ENCODE measurements around the gene CLPSL2. TPM values are rescaled to one million over a fixed set of nuclear protein-coding genes. Genes with fewer than 3 reads are reported as not detected.

Gene CLPSL2, protein sequence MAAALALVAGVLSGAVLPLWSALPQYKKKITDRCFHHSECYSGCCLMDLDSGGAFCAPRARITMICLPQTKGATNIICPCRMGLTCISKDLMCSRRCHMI
- total RNA-seq = not detected in 2 replicates

DNA sequence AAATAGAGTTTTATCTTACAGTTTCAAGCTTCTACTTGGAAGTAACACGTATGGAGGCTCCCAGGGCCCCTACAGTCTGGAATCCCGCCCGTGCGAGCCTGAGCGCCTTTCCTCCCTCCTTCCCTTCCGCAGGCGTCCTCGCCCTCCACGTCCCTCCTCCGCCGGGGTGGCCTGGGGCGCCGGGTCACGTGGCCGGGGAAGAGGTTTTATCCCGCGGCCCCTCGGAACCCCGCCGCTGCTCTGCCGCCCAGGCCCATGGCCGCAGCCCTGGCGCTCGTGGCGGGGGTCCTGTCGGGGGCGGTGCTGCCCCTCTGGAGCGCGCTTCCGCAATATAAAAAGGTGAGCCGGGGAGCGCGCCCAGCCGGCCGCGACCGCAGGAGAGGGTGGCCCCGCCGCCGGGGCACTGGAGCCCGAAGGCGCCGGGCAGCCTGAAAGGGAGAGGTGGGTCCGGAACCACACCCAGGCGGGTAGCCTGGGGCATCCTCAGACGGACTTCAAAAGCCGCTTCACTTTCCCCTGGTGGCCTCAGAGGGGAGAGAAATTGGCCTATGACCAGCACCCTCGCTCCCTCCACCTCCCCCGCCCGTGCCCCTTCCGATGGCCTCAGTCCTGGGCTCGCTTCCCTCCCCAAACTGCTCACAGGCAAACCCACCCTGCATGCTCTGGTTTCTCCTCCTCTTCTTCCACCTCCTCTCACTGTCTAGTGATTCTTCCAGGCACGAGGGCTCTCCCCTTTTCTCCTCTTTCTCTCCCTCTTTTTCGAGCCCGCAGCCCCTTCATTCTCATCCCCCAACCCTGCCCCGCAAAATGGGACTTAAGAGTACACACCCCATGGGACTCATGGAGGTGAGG, at the start of gene CLPSL2:
Gene CLPSL2 (plus strand): TSS at position 235 of the 852 bp plus-strand sequence. CDS start 21 bp downstream, at position 256.
- Histone ChIP-seq H3K4me3 (ENCODE audit: low read depth, low read length) (peak within 1 kb of the TSS; percentile 37), H3K27me3 (ENCODE audit: control insufficient read depth, insufficient read depth, low read length) (peaks cover 1% of the 10 kb centered on the region), H3K36me3 (ENCODE audit: control insufficient read depth, insufficient read depth, low read length) (no peaks in the 10 kb centered on the region)
- no peak for FAIRE-seq
- no peak for DNase-seq (ENCODE audit: low read depth)
- TF ChIP-seq, protein P1, sequence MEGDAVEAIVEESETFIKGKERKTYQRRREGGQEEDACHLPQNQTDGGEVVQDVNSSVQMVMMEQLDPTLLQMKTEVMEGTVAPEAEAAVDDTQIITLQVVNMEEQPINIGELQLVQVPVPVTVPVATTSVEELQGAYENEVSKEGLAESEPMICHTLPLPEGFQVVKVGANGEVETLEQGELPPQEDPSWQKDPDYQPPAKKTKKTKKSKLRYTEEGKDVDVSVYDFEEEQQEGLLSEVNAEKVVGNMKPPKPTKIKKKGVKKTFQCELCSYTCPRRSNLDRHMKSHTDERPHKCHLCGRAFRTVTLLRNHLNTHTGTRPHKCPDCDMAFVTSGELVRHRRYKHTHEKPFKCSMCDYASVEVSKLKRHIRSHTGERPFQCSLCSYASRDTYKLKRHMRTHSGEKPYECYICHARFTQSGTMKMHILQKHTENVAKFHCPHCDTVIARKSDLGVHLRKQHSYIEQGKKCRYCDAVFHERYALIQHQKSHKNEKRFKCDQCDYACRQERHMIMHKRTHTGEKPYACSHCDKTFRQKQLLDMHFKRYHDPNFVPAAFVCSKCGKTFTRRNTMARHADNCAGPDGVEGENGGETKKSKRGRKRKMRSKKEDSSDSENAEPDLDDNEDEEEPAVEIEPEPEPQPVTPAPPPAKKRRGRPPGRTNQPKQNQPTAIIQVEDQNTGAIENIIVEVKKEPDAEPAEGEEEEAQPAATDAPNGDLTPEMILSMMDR (IDR thresholded peaks at IDR 0.05; ENCODE audit: insufficient read depth, low read length, severe bottlenecking) = no peak

DNA sequence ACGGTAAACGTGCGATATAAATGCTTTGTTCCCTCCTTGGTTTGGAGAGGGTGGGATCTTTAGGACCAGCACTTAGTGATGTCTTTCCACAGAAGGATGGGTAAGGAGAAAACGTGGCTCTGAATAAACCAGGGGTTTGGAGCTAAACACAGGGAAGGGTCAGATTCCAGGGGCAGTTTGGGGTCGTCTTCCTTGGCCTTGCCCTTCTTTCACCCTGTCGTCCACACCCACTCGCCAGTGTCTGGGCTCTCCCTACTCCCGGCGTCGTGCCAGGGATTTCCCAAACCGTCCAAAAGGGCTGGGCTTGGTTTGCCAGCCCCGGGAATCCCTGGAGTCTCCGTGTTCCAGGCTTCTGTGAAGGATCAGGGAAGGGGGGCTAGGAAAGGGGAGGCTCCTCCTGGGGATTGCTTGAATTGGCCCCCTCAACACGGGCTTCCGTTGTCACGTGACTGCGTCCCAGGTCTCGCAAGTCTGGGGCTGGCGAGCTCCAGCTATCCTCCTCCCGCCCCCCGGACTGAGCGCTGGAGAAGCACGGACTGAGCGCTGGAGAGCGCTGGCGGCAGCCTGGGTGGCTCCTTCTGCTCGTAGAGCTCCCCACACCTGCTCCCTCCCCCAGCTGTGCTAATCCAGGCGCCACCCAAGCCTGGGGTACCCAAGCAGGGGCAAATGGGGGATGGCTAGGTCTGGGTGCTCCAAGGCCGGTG, 49.0 kb upstream of the CLPSL2 start:
- TF ChIP-seq, protein P1 (IDR thresholded peaks at IDR 0.05; ENCODE audit: insufficient read depth, low read length, severe bottlenecking) = no peak
- Histone ChIP-seq H3K4me3 (ENCODE audit: low read depth, low read length) (peak overlapping the region; percentile 37), H3K27me3 (ENCODE audit: control insufficient read depth, insufficient read depth, low read length) (no peaks in the 10 kb centered on the region), H3K36me3 (ENCODE audit: control insufficient read depth, insufficient read depth, low read length) (no peaks in the 10 kb centered on the region)
- DNase-seq (ENCODE audit: low read depth) = peak; percentile 51
- FAIRE-seq = no peak

DNA sequence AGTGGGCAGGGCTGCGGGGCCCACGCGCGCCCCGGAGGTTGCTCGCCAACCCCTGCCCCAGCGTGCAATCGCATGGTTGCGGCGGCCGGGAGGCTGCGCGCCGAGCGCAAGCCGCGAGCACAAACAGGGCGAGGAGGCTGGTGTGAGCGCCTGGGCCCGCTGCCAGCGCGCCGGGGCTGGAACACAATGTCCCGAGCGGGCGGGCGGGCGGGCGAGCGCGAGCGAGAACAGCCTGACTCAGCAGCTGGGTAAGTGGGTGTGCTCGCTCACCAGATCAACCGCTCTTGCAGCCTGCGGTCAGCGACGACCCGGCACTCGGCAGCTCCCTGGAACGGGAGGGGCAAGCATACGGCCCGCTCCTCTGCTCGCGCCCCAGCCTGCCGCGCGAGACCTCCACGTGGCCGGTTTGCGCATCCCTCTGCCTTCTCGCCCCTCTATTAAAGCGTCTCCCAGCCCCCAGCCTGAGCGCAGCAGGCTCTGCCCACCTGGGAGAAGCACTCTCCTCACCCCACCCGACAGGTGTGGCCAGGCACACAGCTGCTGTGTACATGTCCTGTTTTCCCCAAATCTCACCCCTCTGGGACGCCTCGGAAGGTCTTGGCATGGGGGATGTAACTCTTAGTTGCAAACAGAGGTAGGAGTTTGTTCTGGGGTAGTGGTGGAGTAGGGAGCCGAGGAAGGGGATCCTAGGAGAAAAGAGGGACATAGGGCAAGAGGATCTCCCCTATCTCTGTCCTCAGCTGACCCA, 48.3 kb upstream of the CLPSL2 start:
- TF ChIP-seq, protein P1 (IDR thresholded peaks at IDR 0.05; ENCODE audit: insufficient read depth, low read length, severe bottlenecking) = peak; percentile 3
- FAIRE-seq = no peak
- peak; percentile 85 for DNase-seq (ENCODE audit: low read depth)

DNA sequence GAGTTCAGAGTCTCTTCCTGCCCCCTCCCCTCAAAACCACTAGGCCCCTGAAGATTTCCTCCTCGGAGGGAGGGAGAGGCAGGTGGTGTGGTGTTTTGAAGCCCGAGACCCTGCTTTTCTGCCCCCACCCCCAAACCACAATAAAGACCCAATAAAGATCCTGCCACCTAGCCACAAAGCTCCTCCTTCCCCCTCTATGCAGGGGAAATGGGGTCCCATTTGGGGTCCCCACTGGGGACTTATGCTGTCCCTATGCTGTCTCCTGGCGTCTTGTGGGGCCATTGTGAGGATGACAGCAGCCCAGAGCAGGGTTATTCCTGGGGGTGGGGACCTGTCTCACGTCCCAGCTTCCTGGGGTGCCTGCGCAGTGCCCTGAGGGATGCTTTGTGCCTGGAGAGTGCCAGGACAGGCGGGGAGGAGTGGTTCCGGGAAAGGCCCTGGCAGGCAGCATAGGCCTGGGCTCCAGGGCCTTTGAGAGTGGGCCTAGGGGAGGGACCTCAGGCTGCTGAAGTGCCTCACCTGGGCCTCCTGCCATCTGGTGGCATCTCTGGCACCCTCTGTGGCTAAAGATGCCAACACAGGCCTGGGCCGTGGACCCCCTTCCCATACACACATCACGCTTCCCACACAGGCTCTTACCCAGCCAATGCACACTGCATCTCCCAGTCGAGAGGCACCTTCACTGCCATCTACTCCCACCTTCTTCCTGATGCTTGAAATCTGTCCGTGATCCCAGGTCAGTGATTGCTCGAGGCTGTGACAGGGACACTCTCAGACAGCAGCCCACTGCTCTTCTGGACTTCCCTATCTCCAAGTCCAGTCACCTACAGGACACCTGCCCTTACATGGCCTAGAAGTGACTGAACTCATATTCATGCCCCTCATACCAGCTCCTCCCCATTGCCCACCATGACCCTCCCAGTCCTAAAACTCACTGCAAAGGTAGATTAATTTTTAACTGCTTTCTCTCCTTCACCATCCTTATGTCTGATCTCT, 47.4 kb upstream of the CLPSL2 start:
- TF ChIP-seq, protein P1 (IDR thresholded peaks at IDR 0.05; ENCODE audit: insufficient read depth, low read length, severe bottlenecking) = peak; percentile 22
- Histone ChIP-seq H3K36me3 (ENCODE audit: control insufficient read depth, insufficient read depth, low read length) (no peaks in the 10 kb centered on the region), H3K27me3 (ENCODE audit: control insufficient read depth, insufficient read depth, low read length) (no peaks in the 10 kb centered on the region), H3K4me3 (ENCODE audit: low read depth, low read length) (no peak overlapping the region)
- no peak for FAIRE-seq
- peak; percentile 59 for DNase-seq (ENCODE audit: low read depth)

More for the DNA sequence above, 48.3 kb upstream of the CLPSL2 start:
- Histone ChIP-seq H3K27me3 (ENCODE audit: control insufficient read depth, insufficient read depth, low read length) (no peaks in the 10 kb centered on the region), H3K36me3 (ENCODE audit: control insufficient read depth, insufficient read depth, low read length) (no peaks in the 10 kb centered on the region), H3K4me3 (ENCODE audit: low read depth, low read length) (peak overlapping the region; percentile 37)

DNA sequence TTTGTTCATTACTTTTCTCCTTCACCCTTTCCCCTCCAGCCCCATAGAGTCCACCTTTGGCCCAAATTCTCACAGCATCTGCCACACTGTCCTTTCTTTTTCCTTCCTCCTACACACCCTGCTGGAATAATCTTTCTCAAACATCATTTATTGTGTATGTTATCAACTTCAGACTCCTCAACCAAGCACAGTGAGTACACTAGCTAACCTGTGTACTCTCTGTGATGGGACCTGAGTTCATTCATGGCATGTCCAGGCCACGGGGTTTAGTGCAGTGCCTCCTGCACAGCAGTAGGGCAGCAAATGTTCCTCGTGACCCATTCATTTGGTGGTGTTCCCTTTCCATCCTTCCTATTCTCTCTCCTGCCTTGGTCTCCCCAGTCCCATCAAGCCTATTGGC, 46.7 kb upstream of the CLPSL2 start:
- H3K36me3 ChIP-seq (ENCODE audit: control insufficient read depth, insufficient read depth, low read length) = no peaks in the 10 kb centered on the region
- no peak for DNase-seq (ENCODE audit: low read depth)
- no peak for FAIRE-seq
- H3K4me3 ChIP-seq (ENCODE audit: low read depth, low read length) = no peak overlapping the region
- H3K27me3 ChIP-seq (ENCODE audit: control insufficient read depth, insufficient read depth, low read length) = no peaks in the 10 kb centered on the region
- TF ChIP-seq, protein P1 (IDR thresholded peaks at IDR 0.05; ENCODE audit: insufficient read depth, low read length, severe bottlenecking) = no peak
